Measurements from ENCODE around the gene EPHB2.

Gene EPHB2

GRCh38 chr1:22782406-22782805, 71.8 kb downstream of the EPHB2 start:
- no peak for DNase-seq

DNA sequence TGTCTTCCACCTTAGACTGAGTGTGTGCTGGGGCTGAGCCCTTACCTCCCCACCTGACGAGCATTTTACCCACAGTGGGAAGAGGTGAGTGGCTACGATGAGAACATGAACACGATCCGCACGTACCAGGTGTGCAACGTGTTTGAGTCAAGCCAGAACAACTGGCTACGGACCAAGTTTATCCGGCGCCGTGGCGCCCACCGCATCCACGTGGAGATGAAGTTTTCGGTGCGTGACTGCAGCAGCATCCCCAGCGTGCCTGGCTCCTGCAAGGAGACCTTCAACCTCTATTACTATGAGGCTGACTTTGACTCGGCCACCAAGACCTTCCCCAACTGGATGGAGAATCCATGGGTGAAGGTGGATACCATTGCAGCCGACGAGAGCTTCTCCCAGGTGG, 73.7 kb downstream of the EPHB2 start:
- DNase-seq, result no peak

DNA sequence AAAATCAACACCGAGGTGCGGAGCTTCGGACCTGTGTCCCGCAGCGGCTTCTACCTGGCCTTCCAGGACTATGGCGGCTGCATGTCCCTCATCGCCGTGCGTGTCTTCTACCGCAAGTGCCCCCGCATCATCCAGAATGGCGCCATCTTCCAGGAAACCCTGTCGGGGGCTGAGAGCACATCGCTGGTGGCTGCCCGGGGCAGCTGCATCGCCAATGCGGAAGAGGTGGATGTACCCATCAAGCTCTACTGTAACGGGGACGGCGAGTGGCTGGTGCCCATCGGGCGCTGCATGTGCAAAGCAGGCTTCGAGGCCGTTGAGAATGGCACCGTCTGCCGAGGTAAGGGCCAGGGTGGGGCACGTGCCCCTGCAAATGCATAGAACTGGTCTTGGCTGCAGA, 74.1 kb downstream of the EPHB2 start:
- no peak for DNase-seq

DNA sequence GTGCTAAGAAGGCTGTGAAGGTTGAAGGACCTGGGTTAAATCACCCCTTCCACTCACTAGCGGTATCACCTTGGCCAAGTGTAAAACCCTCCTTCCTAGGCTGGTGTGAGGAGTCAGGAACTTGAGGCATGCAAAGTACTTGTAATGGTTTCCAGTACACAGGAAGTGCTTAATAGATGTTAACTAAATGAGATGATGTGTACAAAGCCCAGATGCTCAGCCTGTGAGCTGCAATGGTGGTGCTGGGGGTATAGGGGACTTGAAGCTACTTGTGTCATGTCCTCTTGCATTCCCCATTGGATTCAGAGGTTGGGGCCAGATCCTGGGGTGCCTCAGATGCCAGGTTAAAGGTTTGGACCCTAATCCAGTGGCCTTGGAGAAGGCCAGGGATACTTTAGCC, 75.5 kb downstream of the EPHB2 start:
- no peak for DNase-seq

- DNase-seq, result no peak
Observed at GRCh38 chr1:22786719-22787489, 76.3 kb downstream of the EPHB2 start.

GRCh38 chr1:22787636-22788035, 77.0 kb downstream of the EPHB2 start:
- DNase-seq, result no peak

- no peak for DNase-seq
Observed at GRCh38 chr1:22788254-22788661, 77.6 kb downstream of the EPHB2 start.

DNA sequence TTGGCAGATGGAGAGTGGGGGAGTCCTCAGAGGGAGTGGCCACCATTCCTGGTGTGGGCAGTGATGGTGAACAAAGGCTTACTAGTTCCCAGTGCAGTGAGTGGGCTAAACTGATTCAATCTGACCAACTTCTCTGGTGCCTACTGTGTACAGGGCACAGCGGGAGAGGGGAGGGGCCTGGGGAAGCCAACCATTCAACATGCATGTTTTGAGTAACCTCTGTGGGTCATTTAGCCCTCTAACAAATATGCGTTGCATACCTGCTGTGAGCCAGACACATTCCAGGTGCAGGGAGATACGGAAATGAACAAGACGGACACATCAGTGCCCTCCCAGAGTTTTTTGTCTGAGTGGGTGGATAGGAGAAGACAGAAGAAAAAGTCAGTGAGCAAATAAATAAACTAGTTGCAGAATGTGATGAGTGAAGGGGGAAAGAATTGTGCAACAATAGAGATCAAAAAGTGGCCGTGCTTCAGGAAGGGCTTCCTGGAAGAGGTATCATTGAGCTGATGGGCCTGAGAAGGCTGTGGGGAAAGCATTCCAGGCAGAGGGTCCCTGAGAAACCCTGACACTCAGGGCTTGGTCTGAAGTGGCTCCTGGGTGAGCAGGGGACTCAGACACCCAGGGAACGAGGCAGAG, 78.8 kb downstream of the EPHB2 start:
- DNase-seq, result no peak

GRCh38 chr1:22790232-22791008, 79.8 kb downstream of the EPHB2 start:
- DNase-seq, result no peak

GRCh38 chr1:22791831-22792347, 81.2 kb downstream of the EPHB2 start:
- DNase-seq, result no peak

DNA sequence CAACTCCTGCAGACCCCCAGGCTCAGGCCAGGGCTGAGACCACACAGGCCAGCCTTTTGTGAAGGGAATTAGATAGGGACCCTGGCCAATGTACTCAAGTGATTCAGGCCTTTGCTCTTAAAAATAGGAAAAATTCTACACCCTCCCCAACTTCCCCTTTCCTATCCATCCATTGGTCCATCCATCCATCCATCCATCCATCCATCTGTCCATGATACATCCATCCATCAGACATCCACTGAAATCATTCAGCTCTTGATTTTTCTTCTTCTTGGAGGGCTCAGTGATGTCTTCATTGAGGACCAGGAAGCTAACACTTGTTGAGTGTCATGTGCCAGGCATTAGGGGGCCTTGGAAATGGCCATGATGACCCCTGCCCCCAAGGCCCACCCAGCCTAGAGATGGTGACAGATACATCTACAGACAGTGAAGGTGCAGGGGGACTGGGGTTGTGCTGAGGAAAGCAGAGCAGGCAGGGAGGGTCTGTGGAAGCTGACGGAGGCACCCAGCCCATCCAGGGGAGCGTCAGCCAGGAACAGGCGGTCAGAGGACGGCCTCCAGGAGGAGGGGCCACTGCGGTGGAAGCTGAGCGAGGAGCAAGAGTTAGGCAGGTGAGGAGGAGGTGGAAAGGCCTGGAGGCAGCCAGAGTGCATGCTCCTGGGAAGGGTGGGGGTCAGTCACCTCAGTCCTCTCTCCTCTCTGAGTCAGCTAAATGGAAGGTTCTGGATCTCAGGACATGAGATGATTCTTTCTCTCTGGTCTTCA, 81.9 kb downstream of the EPHB2 start:
- DNase-seq, result no peak

- DNase-seq, result no peak
Observed at GRCh38 chr1:22793647-22794046, 83.0 kb downstream of the EPHB2 start.

GRCh38 chr1:22794647-22795365, 84.2 kb downstream of the EPHB2 start:
- no peak for DNase-seq

DNA sequence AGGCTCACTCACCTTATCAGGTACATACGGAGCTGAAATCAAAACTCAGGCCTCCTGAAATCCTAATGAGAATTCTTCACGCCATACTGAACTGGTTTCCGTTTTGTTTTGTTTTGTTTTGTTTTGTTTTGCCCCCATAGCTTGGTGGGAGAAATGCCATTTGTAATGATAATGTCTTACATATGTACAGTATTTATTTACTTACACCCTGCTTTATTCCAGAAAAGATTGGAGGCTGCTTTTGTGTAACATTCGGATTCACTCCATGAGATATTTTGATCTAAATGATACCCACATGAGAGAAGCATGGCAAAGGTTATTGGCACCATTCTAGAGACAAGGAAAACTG, 84.7 kb downstream of the EPHB2 start:
- no peak for DNase-seq

DNA sequence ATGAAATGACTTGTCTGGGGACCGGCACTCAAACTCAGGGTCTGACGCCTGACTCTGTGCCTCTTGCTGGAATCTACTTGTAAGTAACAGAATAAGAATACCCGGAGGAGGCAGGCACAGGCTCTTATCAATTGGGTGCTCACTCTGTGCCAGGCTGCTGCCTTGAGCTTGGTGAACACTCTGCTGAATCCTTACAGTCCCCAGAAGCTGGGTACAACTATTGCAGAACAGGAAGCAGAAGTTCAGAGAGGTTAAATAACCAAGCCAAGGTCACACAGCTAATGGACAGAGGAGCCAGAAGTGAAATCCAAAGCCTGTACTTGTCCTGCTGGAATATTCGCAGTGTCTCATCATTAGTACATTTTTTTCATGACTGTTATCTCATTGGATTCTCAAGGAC, 86.0 kb downstream of the EPHB2 start:
- DNase-seq, result no peak

GRCh38 chr1:22798083-22798482, 87.4 kb downstream of the EPHB2 start:
- no peak for DNase-seq

DNA sequence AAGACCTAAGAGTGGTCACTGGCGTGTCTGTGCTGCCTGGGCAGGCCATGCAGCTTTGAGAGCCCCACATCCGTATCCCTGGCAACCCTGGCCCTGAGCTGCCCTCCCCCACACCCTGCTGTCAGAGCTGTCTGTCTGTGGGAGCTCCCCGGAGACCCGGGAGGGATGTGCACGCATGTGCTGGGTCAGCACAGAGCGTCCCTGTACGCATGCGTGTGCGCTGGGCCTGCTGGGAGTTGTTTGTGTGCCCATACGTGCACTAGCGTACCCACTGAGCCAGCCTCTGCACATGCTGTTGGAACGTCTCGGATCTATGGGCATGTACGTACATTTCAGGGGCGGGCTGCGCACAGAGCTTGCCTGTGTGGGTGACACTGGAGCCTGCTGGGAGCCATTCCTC, 89.3 kb downstream of the EPHB2 start:
- DNase-seq, result no peak

- DNase-seq, result no peak
Observed at GRCh38 chr1:22800629-22801028, 90.0 kb downstream of the EPHB2 start.

- DNase-seq, result no peak
Observed at GRCh38 chr1:22801347-22801746, 90.7 kb downstream of the EPHB2 start.

GRCh38 chr1:22801761-22802160, 91.1 kb downstream of the EPHB2 start:
- DNase-seq, result no peak

DNA sequence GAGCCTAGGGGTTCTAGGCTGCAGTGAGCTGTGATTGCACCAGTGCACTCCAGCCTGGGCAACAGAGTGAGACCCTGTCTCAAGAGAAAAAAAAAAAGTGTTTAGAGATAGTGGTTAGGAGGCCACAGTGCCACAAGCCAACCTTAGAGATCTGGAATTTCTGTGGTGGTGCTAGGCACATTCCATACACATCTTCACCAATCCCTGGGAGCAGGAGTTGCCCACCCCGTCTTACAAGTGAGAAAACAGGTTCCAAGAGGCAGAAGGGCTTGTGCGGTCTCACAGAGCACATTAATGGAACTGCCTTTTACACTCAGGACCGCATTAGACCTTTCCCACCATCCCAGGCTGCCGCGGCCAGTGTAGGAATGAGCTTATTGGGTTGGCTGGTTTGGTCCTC, 93.2 kb downstream of the EPHB2 start:
- no peak for DNase-seq

DNA sequence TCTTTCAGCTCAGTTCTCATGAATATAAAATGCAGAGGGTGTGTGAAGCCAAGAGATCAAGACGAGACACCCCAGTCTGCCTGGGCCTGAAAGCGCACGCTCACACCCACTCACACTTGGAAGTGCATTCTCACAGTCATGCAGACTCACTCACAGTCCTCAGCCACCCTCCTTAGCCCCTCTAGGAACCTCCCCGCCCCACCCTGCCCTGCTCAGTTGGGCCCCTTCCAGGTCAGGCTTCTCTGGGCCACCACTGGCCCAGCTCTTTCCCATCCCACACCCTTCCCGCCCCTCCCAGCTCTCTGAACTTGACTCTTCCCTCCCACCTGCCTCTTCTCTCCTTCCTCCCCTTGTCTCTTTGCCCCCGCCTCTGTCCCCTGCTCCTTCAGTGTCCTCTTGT, 93.8 kb downstream of the EPHB2 start:
- no peak for DNase-seq

Data from GDM1 (cell line).